Measurements from ENCODE around the gene PGS1. TPM values are rescaled to one million over a fixed set of nuclear protein-coding genes. Genes with fewer than 3 reads are reported as not detected.

The PGS1 gene
- total and polyA plus RNA-seq, 2 donors (not counting 1 experiment from before 2014, with no cell fraction given) = 22.4 to 34.5 TPM

DNA sequence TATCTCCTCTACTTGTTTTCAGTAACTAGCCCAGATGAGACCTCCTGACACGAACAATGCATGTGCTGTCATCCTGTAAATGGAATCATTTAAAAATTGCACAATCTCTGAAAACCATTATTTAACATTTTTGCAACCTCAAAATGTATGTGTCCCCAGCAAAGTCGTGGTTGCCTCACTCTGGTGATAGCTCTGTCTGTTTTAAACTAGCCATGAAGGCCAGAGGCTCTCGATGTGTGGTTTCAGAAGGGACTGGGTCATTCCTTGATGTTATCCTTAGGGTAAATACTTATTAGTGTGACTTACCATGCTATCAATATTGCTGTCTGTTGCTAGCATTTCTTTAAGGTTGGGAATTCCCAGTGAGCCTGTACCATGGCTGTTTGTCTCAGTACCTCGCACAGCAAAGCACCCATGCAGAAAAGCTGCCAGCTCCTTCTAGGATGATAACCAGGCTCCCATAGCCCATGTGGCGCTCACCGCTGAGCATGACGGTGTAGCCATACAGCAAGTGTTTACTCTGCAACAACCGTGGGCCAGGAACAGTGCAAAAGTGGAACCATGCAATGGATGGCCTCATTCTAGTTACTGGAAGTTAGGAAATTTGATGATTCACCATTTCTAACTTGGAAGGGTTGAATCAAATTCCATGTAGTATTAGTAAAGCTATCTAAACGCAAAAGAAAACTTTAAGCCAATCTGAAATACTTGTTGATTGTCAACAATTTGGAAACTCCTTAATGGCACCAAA is 2.9 kb upstream of the PGS1 start:
- Histone ChIP-seq H3K79me2 (ENCODE audit: control insufficient read depth, insufficient read depth, low read length) (peaks cover 19% of the 10 kb centered on the region), H3K36me3 (ENCODE audit: control insufficient read depth, insufficient read depth, low read length) (peaks cover 2% of the 10 kb centered on the region), H3K4me3 (replicated peaks in 1 of 4; ENCODE audit: control extremely low read depth in 1 of 4, insufficient read depth in 1 of 4, low read depth in 3 of 4, low read length in 4 of 4) (no peak overlapping the region), H3K4me1 (ENCODE audit: control insufficient read depth, extremely low read depth, insufficient read depth, low read length) (peaks cover 37% of the 10 kb centered on the region), H2AFZ (ENCODE audit: low read length) (no peak overlapping the region), H3K9me3 (ENCODE audit: control insufficient read depth, insufficient read depth, low read depth, low read length) (no peaks in the 10 kb centered on the region), H4K20me1 (ENCODE audit: control insufficient read depth, extremely low read depth, insufficient read depth, low read length) (no peaks in the 10 kb centered on the region), H3K27me3 (ENCODE audit: control insufficient read depth, insufficient read depth, low read length) (no peaks in the 10 kb centered on the region), H3K27ac (ENCODE audit: insufficient read depth, low read length) (peak overlapping the region; percentile 99), H3K9ac (ENCODE audit: insufficient read depth, low read length) (peak overlapping the region; percentile 46), H3K4me2 (ENCODE audit: extremely low read depth, insufficient read depth, low read length) (peak overlapping the region; percentile 62)
- TF ChIP-seq, protein P1, sequence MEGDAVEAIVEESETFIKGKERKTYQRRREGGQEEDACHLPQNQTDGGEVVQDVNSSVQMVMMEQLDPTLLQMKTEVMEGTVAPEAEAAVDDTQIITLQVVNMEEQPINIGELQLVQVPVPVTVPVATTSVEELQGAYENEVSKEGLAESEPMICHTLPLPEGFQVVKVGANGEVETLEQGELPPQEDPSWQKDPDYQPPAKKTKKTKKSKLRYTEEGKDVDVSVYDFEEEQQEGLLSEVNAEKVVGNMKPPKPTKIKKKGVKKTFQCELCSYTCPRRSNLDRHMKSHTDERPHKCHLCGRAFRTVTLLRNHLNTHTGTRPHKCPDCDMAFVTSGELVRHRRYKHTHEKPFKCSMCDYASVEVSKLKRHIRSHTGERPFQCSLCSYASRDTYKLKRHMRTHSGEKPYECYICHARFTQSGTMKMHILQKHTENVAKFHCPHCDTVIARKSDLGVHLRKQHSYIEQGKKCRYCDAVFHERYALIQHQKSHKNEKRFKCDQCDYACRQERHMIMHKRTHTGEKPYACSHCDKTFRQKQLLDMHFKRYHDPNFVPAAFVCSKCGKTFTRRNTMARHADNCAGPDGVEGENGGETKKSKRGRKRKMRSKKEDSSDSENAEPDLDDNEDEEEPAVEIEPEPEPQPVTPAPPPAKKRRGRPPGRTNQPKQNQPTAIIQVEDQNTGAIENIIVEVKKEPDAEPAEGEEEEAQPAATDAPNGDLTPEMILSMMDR (conservative IDR thresholded peaks at IDR 0.05 in 1 of 2, IDR thresholded peaks at IDR 0.05 in 1 of 2; ENCODE audit: low read depth in 1 of 2, low read length in 2 of 2) = no peak
- peak; percentile 97 to 98 for DNase-seq (ENCODE audit: low read depth in 2 of 2)

DNA sequence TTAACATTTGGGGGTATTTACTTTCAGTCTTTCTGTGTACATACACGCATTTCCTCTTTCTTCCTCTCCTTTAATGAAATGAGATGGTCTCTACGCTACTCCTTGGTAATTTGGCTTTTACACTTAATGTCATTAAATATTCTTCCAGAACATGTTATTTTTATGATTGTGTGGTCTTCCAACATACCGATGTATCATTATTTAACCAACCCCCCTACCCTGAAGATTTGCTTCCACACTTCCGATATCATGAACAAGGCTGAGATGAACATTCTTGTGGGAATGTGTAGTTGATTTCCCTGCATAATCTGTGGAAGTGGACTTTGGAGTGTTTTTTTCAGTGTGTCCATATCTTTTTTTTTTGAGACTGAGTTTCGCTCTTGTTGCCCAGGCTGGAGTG is 2.3 kb upstream of the PGS1 start:
- peaks cover 37% of the 10 kb centered on the region for H3K4me1 ChIP-seq (ENCODE audit: control insufficient read depth, extremely low read depth, insufficient read depth, low read length)
- no peaks in the 10 kb centered on the region for H3K9me3 ChIP-seq (ENCODE audit: control insufficient read depth, insufficient read depth, low read depth, low read length)
- DNase-seq (ENCODE audit: low read depth in 2 of 2) = peak in 1 of 2 donors; percentile 79
- H4K20me1 ChIP-seq (ENCODE audit: control insufficient read depth, extremely low read depth, insufficient read depth, low read length) = no peaks in the 10 kb centered on the region
- TF ChIP-seq EZH2 (IDR thresholded peaks at IDR 0.05; ENCODE audit: low read length, missing control alignments) = no peak
- TF ChIP-seq, protein P1 (conservative IDR thresholded peaks at IDR 0.05 in 1 of 2, IDR thresholded peaks at IDR 0.05 in 1 of 2; ENCODE audit: low read depth in 1 of 2, low read length in 2 of 2) = no peak
- H3K36me3 ChIP-seq (ENCODE audit: control insufficient read depth, insufficient read depth, low read length) = peaks cover 2% of the 10 kb centered on the region
- H3K4me2 ChIP-seq (ENCODE audit: extremely low read depth, insufficient read depth, low read length) = peak overlapping the region; percentile 62
- peaks cover 25% of the 10 kb centered on the region for H3K79me2 ChIP-seq (ENCODE audit: control insufficient read depth, insufficient read depth, low read length)
- no peak overlapping the region for H2AFZ ChIP-seq (ENCODE audit: low read length)
- no peaks in the 10 kb centered on the region for H3K27me3 ChIP-seq (ENCODE audit: control insufficient read depth, insufficient read depth, low read length)
- H3K9ac ChIP-seq (ENCODE audit: insufficient read depth, low read length) = no peak overlapping the region
- peak overlapping the region; percentile 99 for H3K27ac ChIP-seq (ENCODE audit: insufficient read depth, low read length)
- peak overlapping the region in 1 of 4 experiments; percentile 9 for H3K4me3 ChIP-seq (replicated peaks in 1 of 4; ENCODE audit: control extremely low read depth in 1 of 4, insufficient read depth in 1 of 4, low read depth in 3 of 4, low read length in 4 of 4)

DNA sequence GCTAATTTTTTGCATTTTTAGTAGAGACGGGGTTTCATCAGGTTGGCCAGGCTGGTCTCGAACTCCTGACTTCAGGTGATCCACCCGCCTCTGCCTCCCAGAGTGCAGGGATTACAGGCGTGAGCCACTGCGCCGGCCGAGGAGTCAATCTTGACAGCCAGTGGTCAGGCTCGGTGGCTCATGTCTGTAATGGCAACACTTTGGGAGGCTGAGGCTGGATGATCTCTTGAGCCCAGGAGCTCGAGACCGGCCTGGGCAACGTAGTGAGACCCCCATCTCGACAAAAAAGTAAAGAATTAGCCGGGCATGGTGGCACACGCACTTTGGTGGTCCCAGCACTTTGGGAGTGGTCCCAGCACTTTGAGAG is 608 bp upstream of the PGS1 start:
- H3K79me2 ChIP-seq (ENCODE audit: control insufficient read depth, insufficient read depth, low read length) = peaks cover 39% of the 10 kb centered on the region

More for the DNA sequence above, 608 bp upstream of the PGS1 start:
- peak overlapping the region; percentile 99 for H3K27ac ChIP-seq (ENCODE audit: insufficient read depth, low read length)
- no peaks in the 10 kb centered on the region for H3K27me3 ChIP-seq (ENCODE audit: control insufficient read depth, insufficient read depth, low read length)
- H2AFZ ChIP-seq (ENCODE audit: low read length) = peak overlapping the region; percentile 43
- TF ChIP-seq, protein P1 (conservative IDR thresholded peaks at IDR 0.05 in 1 of 2, IDR thresholded peaks at IDR 0.05 in 1 of 2; ENCODE audit: low read depth in 1 of 2, low read length in 2 of 2) = no peak
- no peak for TF ChIP-seq EZH2 (IDR thresholded peaks at IDR 0.05; ENCODE audit: low read length, missing control alignments)
- DNase-seq (ENCODE audit: low read depth in 2 of 2) = no peak
- H3K4me3 ChIP-seq (replicated peaks in 1 of 4; ENCODE audit: control extremely low read depth in 1 of 4, insufficient read depth in 1 of 4, low read depth in 3 of 4, low read length in 4 of 4) = peak overlapping the region; percentile 40 to 95 (median 92)
- H3K4me1 ChIP-seq (ENCODE audit: control insufficient read depth, extremely low read depth, insufficient read depth, low read length) = peaks cover 45% of the 10 kb centered on the region
- peak overlapping the region; percentile 83 for H3K4me2 ChIP-seq (ENCODE audit: extremely low read depth, insufficient read depth, low read length)
- no peaks in the 10 kb centered on the region for H3K9me3 ChIP-seq (ENCODE audit: control insufficient read depth, insufficient read depth, low read depth, low read length)
- H3K36me3 ChIP-seq (ENCODE audit: control insufficient read depth, insufficient read depth, low read length) = peaks cover 2% of the 10 kb centered on the region
- peak overlapping the region; percentile 100 for H3K9ac ChIP-seq (ENCODE audit: insufficient read depth, low read length)
- H4K20me1 ChIP-seq (ENCODE audit: control insufficient read depth, extremely low read depth, insufficient read depth, low read length) = no peaks in the 10 kb centered on the region
